Aorta (tissue), 5 donors: ENCODE measurements around the gene REXO4. TPM values are rescaled to one million over a fixed set of nuclear protein-coding genes. Genes with fewer than 3 reads are reported as not detected.
A peak's percentile ranks its signal among the peaks of the same experiment; 100 is the strongest.

Experiments
- ATAC-seq: fragments of 200-7000 bp; cut with Tn5 transposase; one replicate; pipeline ENCODE4 v1.9.1; 2022; ENCODE audit warnings: moderate library complexity; ENCODE audit not compliant: low FRiP score
- DNase-seq, 2 donors: peaks; one replicate each; pipeline ENCODE4 v3.0.0-alpha.2; 2020
- H3K27ac ChIP-seq, 2 donors: one replicate each; pipeline ENCODE4 v1.5.1; 2013; ENCODE audit warnings: low read length in 2 of 2, mild to moderate bottlenecking in 2 of 2, moderate library complexity in 2 of 2, control low read depth in 1 of 2, inconsistent platforms in 1 of 2, low read depth in 1 of 2
- H3K27me3 ChIP-seq, 2 donors: one replicate each; pipeline ENCODE4 v1.6.1; 2013; ENCODE audit warnings: control low read depth in 1 of 2, low read length in 1 of 2, mild to moderate bottlenecking in 1 of 2, moderate library complexity in 1 of 2; ENCODE audit not compliant: insufficient read depth in 2 of 2, control insufficient read depth in 1 of 2
- H3K36me3 ChIP-seq, 2 donors: one replicate each; pipeline ENCODE4 v1.6.1; 2013; ENCODE audit warnings: control low read depth in 1 of 2, low read length in 1 of 2, mild to moderate bottlenecking in 1 of 2; ENCODE audit not compliant: insufficient read depth in 2 of 2, control insufficient read depth in 1 of 2
- H3K4me1 ChIP-seq, 2 donors: one replicate each; pipeline ENCODE4 v1.6.1; 2013; ENCODE audit warnings: low read length in 2 of 2, control low read depth in 1 of 2, mild to moderate bottlenecking in 1 of 2, moderate library complexity in 1 of 2; ENCODE audit not compliant: insufficient read depth in 2 of 2, control insufficient read depth in 1 of 2
- H3K4me3 ChIP-seq, 2 donors: one replicate each; pipeline ENCODE4 v1.5.1; 2013; ENCODE audit warnings: low read length in 2 of 2, control low read depth in 1 of 2, mild to moderate bottlenecking in 1 of 2
- H3K9me3 ChIP-seq: one replicate; pipeline ENCODE4 v1.6.1; 2013; ENCODE audit warnings: mild to moderate bottlenecking, low read length; ENCODE audit not compliant: control insufficient read depth
- WGBS, 2 donors: extraction: QIAGEN DNeasy Blood & Tissue Kit; methylation state at CpG; one replicate each; pipeline ENCODE4 v1.1.7; 2013; 5-methylcytosine and 5-hydroxymethylcytosine counted together
- intact Hi-C, 2 donors: fragments of 100-400 bp; cut with DNase I; formaldehyde crosslinking; loops; one replicate each; pipeline versions ENCODE4 v1.14.2 to v1.15.0; 2022
- polyA plus RNA-seq, 2 donors: library from polyadenylated mRNA; stranded (reverse); fragments of 200-250 nt; gene quantifications; one replicate each; pipeline ENCODE4 v1.2.3, GENCODE V29; 2013
- total RNA-seq, 2 donors: library from RNA; stranded (reverse); fragmentation: NEBNext Ultra II Directional; extraction: Animal tissue kit (Norgen Biotek cat#: 25700); gene quantifications; one replicate each; pipeline ENCODE4 v1.2.1, GENCODE V29; 2021
- donor health status: healthy with polysubstance abuse.
- donor health status: Bipolar disorder and iron deficiency.
- donor health status: DM: no; HTN: no; CAD: no.
- donor health status: DM: no; HTN: no; CAD: no.
- donor health status: DM: yes; HTN: yes; CAD: no.

The REXO4 gene
- total and polyA plus RNA-seq, 4 donors = 10.8 to 19.1 (median 14.3) TPM

GRCh38 chr9:133356391-133357091, 61.3 kb downstream of the REXO4 start, which contains the start of the genes SURF1 and SURF2:
Gene SURF1 (minus strand): TSS chr9:133356487. CDS start chr9:133356453, 34 bp downstream.
Gene SURF2 (plus strand): TSS chr9:133356550. CDS start chr9:133356593, 43 bp downstream.
- Histone ChIP-seq H3K36me3 (peaks cover 0 to 4% of the 10 kb centered on the region in 2 donors), H3K4me3 (peak within 1 kb of the TSS; percentile 88 to 92), H3K27me3 (no peaks in the 10 kb centered on the region), H3K9me3 (no peaks in the 10 kb centered on the region), H3K27ac (peak within 1 kb of the TSS in 1 of 2 donors; percentile 42), H3K4me1 (no peaks in the 10 kb centered on the region)
- intact Hi-C loops = loop anchor here (5.0 to 10.0 kb wide), 2 partner anchors 58 to 61 kb away; partner anchors contain the start of gene REXO4 (in 2 of the 2)
- WGBS, 2 donors = 1% methylated on average over 52 to 78 of the region's 78 CpGs
- ATAC-seq (peak; percentile 92), DNase-seq (peak; percentile 93 to 96)

Other genes starting within 250 kb of the REXO4 start
- not detected for gene OBP2B, start 208.8 kb downstream of the REXO4 start, total RNA-seq
- gene OBP2B, start 208.8 kb downstream of the REXO4 start, polyA plus RNA-seq = not detected
- 1 to 10 TPM; 1.4 to 3.3 TPM for gene ABO, start 142.8 kb downstream of the REXO4 start, total RNA-seq
- 1 to 10 TPM in 1 of 2 donors, under 1 TPM in 1; 0.43 to 1.8 TPM for gene ABO, start 142.8 kb downstream of the REXO4 start, polyA plus RNA-seq
- gene SURF6, start 81.8 kb downstream of the REXO4 start, total RNA-seq = 10 to 100 TPM; 13.3 to 16.3 TPM
- 10 to 100 TPM; 15.7 to 23.6 TPM for gene SURF6, start 81.8 kb downstream of the REXO4 start, polyA plus RNA-seq
- gene MED22, start 69.9 kb downstream of the REXO4 start, total RNA-seq = 10 to 100 TPM; 18.6 to 37.0 TPM
- gene MED22, start 69.9 kb downstream of the REXO4 start, polyA plus RNA-seq = 10 to 100 TPM; 10.8 to 30.3 TPM
- gene RPL7A, start 69.8 kb downstream of the REXO4 start, total RNA-seq = 1,000 to 10,000 TPM; 1,304 to 1,328 TPM
- 1,000 to 10,000 TPM; 2,763 to 3,584 TPM for gene RPL7A, start 69.8 kb downstream of the REXO4 start, polyA plus RNA-seq
- 10 to 100 TPM; 29.2 to 41.2 TPM for gene SURF1, start 61.5 kb downstream of the REXO4 start, total RNA-seq
- gene SURF1, start 61.5 kb downstream of the REXO4 start, polyA plus RNA-seq = 10 to 100 TPM; 79.5 to 85.4 TPM
- gene SURF2, start 61.5 kb downstream of the REXO4 start, total RNA-seq = 1 to 10 TPM; 9.2 to 9.9 TPM
- gene SURF2, start 61.5 kb downstream of the REXO4 start, polyA plus RNA-seq = 10 to 100 TPM; 26.6 to 29.2 TPM
- 100 to 1,000 TPM; 114 to 123 TPM for gene SURF4, start 42.0 kb downstream of the REXO4 start, total RNA-seq
- gene SURF4, start 42.0 kb downstream of the REXO4 start, polyA plus RNA-seq = 10 to 100 TPM; 42.3 to 71.2 TPM
- 1 to 10 TPM in 1 of 2 donors, not detected in 1; 1.4 TPM for gene STKLD1, start 41.6 kb downstream of the REXO4 start, total RNA-seq
- gene STKLD1, start 41.6 kb downstream of the REXO4 start, polyA plus RNA-seq = 1 to 10 TPM in 1 of 2 donors, not detected in 1; 3.5 TPM
- gene ADAMTS13, start 4.4 kb upstream of the REXO4 start, total RNA-seq = 1 to 10 TPM; 1.3 to 3.6 TPM
- gene ADAMTS13, start 4.4 kb upstream of the REXO4 start, polyA plus RNA-seq = 10 to 100 TPM in 1 of 2 donors, 1 to 10 TPM in 1; 2.0 to 11.9 TPM
- 10 to 100 TPM; 11.5 to 15.9 TPM for gene CACFD1, start 42.0 kb upstream of the REXO4 start, total RNA-seq
- 10 to 100 TPM in 1 of 2 donors, 1 to 10 TPM in 1; 8.1 to 14.5 TPM for gene CACFD1, start 42.0 kb upstream of the REXO4 start, polyA plus RNA-seq
- gene SLC2A6, start 61.1 kb upstream of the REXO4 start, total RNA-seq = 1 to 10 TPM; 3.3 to 5.8 TPM
- 1 to 10 TPM; 1.5 to 2.6 TPM for gene SLC2A6, start 61.1 kb upstream of the REXO4 start, polyA plus RNA-seq
- gene MYMK, start 106.9 kb upstream of the REXO4 start, total RNA-seq = not detected
- gene MYMK, start 106.9 kb upstream of the REXO4 start, polyA plus RNA-seq = not detected
- gene ADAMTSL2, start 116.7 kb upstream of the REXO4 start, total RNA-seq = 10 to 100 TPM in 1 of 2 donors, 1 to 10 TPM in 1; 1.9 to 20.9 TPM
- under 1 TPM in 1 of 2 donors, not detected in 1; 0.38 TPM for gene ADAMTSL2, start 116.7 kb upstream of the REXO4 start, polyA plus RNA-seq
- not detected for gene FAM163B, start 191.4 kb upstream of the REXO4 start, total RNA-seq
- not detected for gene FAM163B, start 191.4 kb upstream of the REXO4 start, polyA plus RNA-seq
- gene DBH, start 218.4 kb upstream of the REXO4 start, total RNA-seq = not detected
- not detected for gene DBH, start 218.4 kb upstream of the REXO4 start, polyA plus RNA-seq